Esophagus squamous epithelium (tissue), 5 donors: ENCODE measurements around the gene CALM3. TPM values are rescaled to one million over a fixed set of nuclear protein-coding genes. Genes with fewer than 3 reads are reported as not detected.
A peak's percentile ranks its signal among the peaks of the same experiment; 100 is the strongest.

Source experiments
- DNase-seq: peaks from one replicate; lab custom pipeline; 2025; lab: John Stamatoyannopoulos, UW
- H3K27ac ChIP-seq, 4 donors: fragments of 200-600 bp; sonication (generic); one replicate each; pipeline ENCODE4 v1.5.1; 2016 to 2019; ENCODE audit warnings: mild to moderate bottlenecking in 1 of 4
- H3K27me3 ChIP-seq, 4 donors: fragments of 200-600 bp; sonication (generic); 1 replicate in 3 of 4; 2 replicates in 1 of 4; pipeline versions ENCODE4 v1.5.1 to v1.6.0; 2017 to 2021; ENCODE audit warnings: antibody characterized with exemption in 1 of 4
- H3K36me3 ChIP-seq, 3 donors: fragments of 200-600 bp; sonication (generic); one replicate each; pipeline ENCODE4 v1.5.1; 2016 to 2019
- H3K4me1 ChIP-seq, 3 donors: fragments of 200-600 bp; sonication (generic); one replicate each; pipeline ENCODE4 v1.5.1; 2017 to 2019
- H3K4me3 ChIP-seq, 4 donors: fragments of 200-600 bp; sonication (generic); 1 replicate in 3 of 4; 2 replicates in 1 of 4; pipeline ENCODE4 v1.5.1; 2016 to 2019; ENCODE audit warnings: mild to moderate bottlenecking in 2 of 4, moderate library complexity in 1 of 4
- H3K9me3 ChIP-seq, 3 donors: fragments of 200-600 bp; sonication (generic); one replicate each; pipeline ENCODE4 v1.5.1; 2016 to 2019
- POLR2A ChIP-seq, 4 donors: fragments of 450-650 bp; IDR thresholded peaks; one replicate each; pipeline ENCODE4 v1.6.1; 2017; ENCODE audit warnings: antibody characterized with exemption in 4 of 4, mild to moderate bottlenecking in 4 of 4, moderate library complexity in 3 of 4
- WGBS, 2 donors: methylation state at CpG; one replicate each; pipeline ENCODE4 v1.1.5; 2018; 5-methylcytosine and 5-hydroxymethylcytosine counted together
- intact Hi-C: fragments of 100-400 bp; cut with DNase I; formaldehyde crosslinking; loops from one replicate; pipeline ENCODE4 v1.15.0; 2022
- total RNA-seq, 4 donors: library from RNA; depleted of rRNA; stranded (reverse); fragments of >200 nt; gene quantifications; one replicate each; pipeline ENCODE4 v1.1.0, GENCODE V29; 2016
- TF ChIP-seq, protein P1 (sequence below), 6 experiments: fragments of 450-650 bp in 4 of 6; fragments of 200-600 bp in 2 of 6; sonication (generic) in 2 of 6; IDR thresholded peaks; one replicate each; pipeline ENCODE4 v1.5.1; 2016 to 2019; ENCODE audit warnings: antibody characterized with exemption in 6 of 6, mild to moderate bottlenecking in 4 of 6, moderate library complexity in 4 of 6
- donor health status: DM: yes; HTN: yes; CAD: no.

The CALM3 gene
- total RNA-seq, 4 donors from 2014 or later = 61.9 to 147 (median 84.6) TPM

DNA sequence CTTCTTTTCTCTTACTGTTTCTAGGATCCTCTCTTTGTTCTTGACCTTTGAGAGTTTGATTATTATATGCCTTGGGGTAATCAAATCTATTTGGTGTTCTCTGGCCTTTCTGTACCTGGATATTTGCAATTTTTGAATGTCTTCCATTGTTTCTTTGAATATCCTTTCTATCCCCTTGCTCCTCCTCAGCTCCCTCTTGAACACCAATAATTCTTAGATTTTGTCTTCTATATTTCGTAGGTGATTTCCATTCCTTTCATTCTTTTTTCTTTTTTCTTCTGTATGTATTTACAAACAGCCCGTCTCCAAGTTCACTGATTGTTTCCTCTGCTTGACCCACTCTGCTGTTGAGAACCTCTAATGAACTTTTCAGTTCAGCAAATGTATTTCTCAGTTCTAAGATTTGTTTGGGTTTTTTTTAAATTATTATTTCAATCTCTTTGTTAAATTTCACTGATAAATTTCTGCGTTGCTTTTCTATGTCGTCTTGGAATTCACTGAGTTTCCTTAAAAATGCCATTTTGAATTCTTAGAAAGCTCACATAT, 2.7 kb upstream of the CALM3 start:
- TF ChIP-seq POLR2A (IDR thresholded peaks at IDR 0.05) = no peak
- TF ChIP-seq, protein P1, sequence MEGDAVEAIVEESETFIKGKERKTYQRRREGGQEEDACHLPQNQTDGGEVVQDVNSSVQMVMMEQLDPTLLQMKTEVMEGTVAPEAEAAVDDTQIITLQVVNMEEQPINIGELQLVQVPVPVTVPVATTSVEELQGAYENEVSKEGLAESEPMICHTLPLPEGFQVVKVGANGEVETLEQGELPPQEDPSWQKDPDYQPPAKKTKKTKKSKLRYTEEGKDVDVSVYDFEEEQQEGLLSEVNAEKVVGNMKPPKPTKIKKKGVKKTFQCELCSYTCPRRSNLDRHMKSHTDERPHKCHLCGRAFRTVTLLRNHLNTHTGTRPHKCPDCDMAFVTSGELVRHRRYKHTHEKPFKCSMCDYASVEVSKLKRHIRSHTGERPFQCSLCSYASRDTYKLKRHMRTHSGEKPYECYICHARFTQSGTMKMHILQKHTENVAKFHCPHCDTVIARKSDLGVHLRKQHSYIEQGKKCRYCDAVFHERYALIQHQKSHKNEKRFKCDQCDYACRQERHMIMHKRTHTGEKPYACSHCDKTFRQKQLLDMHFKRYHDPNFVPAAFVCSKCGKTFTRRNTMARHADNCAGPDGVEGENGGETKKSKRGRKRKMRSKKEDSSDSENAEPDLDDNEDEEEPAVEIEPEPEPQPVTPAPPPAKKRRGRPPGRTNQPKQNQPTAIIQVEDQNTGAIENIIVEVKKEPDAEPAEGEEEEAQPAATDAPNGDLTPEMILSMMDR (IDR thresholded peaks at IDR 0.05) = no peak
- Histone ChIP-seq H3K27ac (no peak overlapping the region), H3K4me1 (peaks cover 12 to 29% (median 12%) of the 10 kb centered on the region in 3 donors), H3K27me3 (no peaks in the 10 kb centered on the region), H3K9me3 (no peaks in the 10 kb centered on the region), H3K4me3 (no peak overlapping the region), H3K36me3 (no peaks in the 10 kb centered on the region)
- no peak for DNase-seq
- intact Hi-C loops = no loop called here
- 89 to 93% methylated on average over 4 of the region's 4 CpGs for WGBS, 2 donors

DNA sequence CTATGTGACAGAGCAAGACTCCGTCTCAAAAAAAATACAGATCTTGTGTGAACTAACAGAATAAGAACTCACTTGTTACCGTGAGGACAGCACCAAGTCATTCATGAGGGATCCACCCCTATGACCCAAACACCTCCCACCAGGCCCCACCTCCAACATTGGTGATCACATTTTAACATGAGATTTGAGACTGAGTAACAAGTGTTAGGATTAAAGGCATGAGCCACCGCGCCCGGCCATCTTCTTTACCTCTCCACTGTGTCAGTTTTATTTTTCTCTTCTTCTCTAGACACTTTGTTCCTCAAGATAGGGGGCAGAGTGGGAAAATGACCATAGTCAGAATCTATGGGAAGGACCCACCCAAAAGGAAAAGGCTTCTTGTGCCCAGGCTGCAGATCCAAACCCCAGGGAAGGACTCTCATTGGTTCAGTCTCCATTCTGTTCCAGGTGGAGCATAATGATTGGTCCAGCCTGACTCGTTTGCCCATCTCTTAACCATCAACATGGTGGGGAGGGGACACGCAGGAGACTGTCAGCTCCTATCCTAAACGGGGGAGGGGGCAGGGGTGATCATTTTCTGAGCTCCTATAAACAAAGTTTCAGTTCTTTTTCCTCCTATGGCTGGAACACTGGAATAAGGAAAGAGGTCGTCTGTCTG, 1.3 kb upstream of the CALM3 start:
- H3K9me3 ChIP-seq = no peaks in the 10 kb centered on the region
- TF ChIP-seq, protein P1 (IDR thresholded peaks at IDR 0.05) = no peak
- TF ChIP-seq POLR2A (IDR thresholded peaks at IDR 0.05) = no peak
- DNase-seq = no peak
- peaks cover 16 to 41% (median 23%) of the 10 kb centered on the region in 3 donors for H3K4me1 ChIP-seq
- no peaks in the 10 kb centered on the region for H3K27me3 ChIP-seq
- intact Hi-C loops = no loop called here
- H3K4me3 ChIP-seq = peak overlapping the region; percentile 83 to 98 (median 96)
- peak overlapping the region; percentile 98 to 99 (median 99) for H3K27ac ChIP-seq
- peaks cover 0 to 2% (median 0%) of the 10 kb centered on the region in 3 donors for H3K36me3 ChIP-seq
- 67 to 80% methylated on average over 7 to 8 of the region's 9 CpGs for WGBS, 2 donors

DNA sequence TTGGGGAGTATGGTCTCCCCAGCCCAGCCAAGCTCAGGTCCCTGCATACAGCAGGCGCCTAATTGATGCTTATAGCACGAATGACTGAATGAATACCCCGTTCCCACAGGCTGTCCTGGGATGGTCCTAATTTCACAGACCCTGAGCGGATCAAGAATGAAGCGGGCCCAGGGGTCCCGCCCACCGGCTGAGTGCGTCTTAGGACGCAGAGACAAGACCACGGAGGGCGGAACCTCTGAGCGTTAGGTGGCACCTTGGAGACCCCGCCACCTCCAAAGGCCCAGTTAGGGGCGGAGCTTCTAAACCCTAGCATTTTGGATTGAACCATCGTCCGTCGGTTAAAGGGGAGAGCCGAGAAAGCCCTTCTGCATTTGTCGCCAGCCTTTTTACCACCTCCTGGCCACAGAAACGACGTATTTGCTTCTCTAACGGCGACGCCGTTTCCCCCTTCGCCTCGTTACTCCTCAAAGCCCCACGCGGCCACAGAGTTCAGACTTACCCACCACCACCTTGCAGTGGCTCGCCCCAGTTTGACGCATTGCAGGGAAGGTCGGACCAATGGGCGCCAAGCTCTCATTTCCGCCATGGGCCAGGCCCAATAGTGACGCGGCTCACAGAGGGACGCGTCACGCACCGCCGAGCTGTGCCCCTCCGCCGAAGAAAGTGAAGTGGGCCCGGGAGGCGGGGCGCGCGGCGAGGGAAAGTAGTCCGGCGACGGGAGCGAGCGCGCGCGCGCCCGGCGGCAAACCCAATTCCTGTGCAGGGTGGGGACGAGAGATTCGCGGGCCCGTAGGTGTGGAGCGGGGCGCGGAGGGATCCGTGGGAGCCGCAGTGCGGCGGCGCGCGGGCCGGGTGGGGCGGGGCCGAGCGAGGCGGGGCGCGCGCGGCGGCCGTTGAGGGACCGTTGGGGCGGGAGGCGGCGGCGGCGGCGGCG, 479 bp upstream of the CALM3 start:
- Histone ChIP-seq H3K36me3 (peaks cover 4 to 10% (median 5%) of the 10 kb centered on the region in 3 donors), H3K27ac (peak overlapping the region; percentile 98 to 99 (median 99)), H3K9me3 (no peaks in the 10 kb centered on the region), H3K4me3 (peak overlapping the region; percentile 83 to 98 (median 96)), H3K27me3 (no peaks in the 10 kb centered on the region), H3K4me1 (peaks cover 16 to 49% (median 31%) of the 10 kb centered on the region in 3 donors)
- intact Hi-C loops = no loop called here
- WGBS, 2 donors = 0 to 7% methylated on average over 11 to 25 of the region's 93 CpGs
- DNase-seq = peak; percentile 89
- TF ChIP-seq POLR2A (IDR thresholded peaks at IDR 0.05) = peak in 2 of 4 donors; percentile 55 to 57
- TF ChIP-seq, protein P1 (IDR thresholded peaks at IDR 0.05) = peak in 2 of 6 experiments; percentile 13 to 27

DNA sequence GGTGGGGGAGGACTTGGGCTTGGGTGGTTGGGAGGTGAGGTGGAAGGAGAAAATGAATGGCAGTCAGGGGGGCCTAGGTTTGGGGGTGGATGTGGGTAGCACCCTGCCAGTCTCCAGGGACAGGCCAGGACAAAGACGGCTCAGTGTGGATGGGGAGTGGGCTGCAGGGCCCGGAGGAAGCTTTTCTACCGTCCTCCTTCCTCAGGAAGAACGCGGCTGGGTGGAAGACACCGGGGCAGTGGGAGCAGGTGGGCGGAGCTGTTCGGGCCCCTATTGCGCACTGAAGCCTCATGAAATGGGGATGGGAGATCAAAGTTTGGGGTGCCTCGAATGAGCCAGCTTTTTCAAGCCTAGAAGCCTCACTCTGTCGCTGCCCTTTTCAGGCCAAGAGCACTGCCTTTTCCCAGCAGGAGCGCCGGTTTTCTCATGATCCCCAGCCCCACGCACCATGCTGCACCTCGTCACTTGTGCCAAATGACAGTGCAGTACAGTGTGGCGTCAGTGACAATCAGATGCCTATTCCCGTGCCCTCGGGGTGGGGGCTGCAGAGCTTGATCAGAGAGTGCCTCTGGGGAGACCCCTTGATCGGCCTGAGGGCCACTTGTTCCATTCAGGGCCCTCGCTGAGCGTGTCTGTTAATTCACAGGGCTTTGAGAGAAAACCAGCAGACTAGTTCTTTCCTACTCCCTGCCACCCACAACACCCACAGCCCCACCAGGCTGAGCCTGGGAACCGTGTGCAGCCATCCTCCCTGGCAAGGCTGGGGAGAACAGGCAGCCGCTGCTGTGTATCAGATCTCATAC, 1.5 kb downstream of the CALM3 start:
- 5% methylated on average over 8 to 14 of the region's 23 CpGs for WGBS, 2 donors
- peaks cover 21 to 30% (median 22%) of the 10 kb centered on the region in 3 donors for H3K36me3 ChIP-seq
- no peaks in the 10 kb centered on the region for H3K9me3 ChIP-seq
- TF ChIP-seq, protein P1 (IDR thresholded peaks at IDR 0.05) = no peak
- no peak for TF ChIP-seq POLR2A (IDR thresholded peaks at IDR 0.05)
- H3K4me1 ChIP-seq = peaks cover 16 to 65% (median 37%) of the 10 kb centered on the region in 3 donors
- intact Hi-C loops = no loop called here
- peak overlapping the region; percentile 98 to 99 (median 99) for H3K27ac ChIP-seq
- peak overlapping the region; percentile 83 to 98 (median 96) for H3K4me3 ChIP-seq
- no peaks in the 10 kb centered on the region for H3K27me3 ChIP-seq
- no peak for DNase-seq
